SK-N-SH treated with all-trans-retinoic acid at 6 μM for 48 hours (cell line): ENCODE measurements around the gene CSRNP3.

Experiments used
- CREB5 ChIP-seq: fragments of 250-450 bp; sonication (Bioruptor Pico); IDR thresholded peaks from 2 replicates; pipeline ENCODE4 v1.5.1; 2020; ENCODE audit warnings: low read depth, mild to moderate bottlenecking, moderate library complexity
- CSDC2 ChIP-seq: fragments of 250-450 bp; sonication (Bioruptor Pico); IDR thresholded peaks from 2 replicates; pipeline ENCODE4 v1.5.0; 2020; ENCODE audit warnings: mild to moderate bottlenecking, moderate library complexity
- POU6F1 ChIP-seq: fragments of 250-450 bp; sonication (Bioruptor Pico); IDR thresholded peaks from 2 replicates; pipeline ENCODE4 v1.8.0; 2021; ENCODE audit warnings: low read depth, mild to moderate bottlenecking, moderate library complexity, borderline replicate concordance
- RARB ChIP-seq: fragments of 250-450 bp; sonication (Bioruptor Pico); IDR thresholded peaks from 2 replicates; pipeline ENCODE4 v1.8.0; 2021; ENCODE audit warnings: mild to moderate bottlenecking, moderate library complexity
- TCF4 ChIP-seq: fragments of 250-450 bp; sonication (Bioruptor Pico); IDR thresholded peaks from 2 replicates; pipeline ENCODE4 v1.8.0; 2021; ENCODE audit warnings: mild to moderate bottlenecking, moderate library complexity, borderline replicate concordance
- TSHZ2 ChIP-seq: fragments of 250-450 bp; sonication (Bioruptor Pico); IDR thresholded peaks from 2 replicates; pipeline ENCODE4 v1.5.0; 2020; ENCODE audit warnings: mild to moderate bottlenecking, moderate library complexity
- ZFP3 ChIP-seq: fragments of 250-450 bp; sonication (Bioruptor Pico); IDR thresholded peaks from 2 replicates; pipeline ENCODE4 v1.5.0; 2020; ENCODE audit warnings: mild to moderate bottlenecking, moderate library complexity
- ZFP30 ChIP-seq: fragments of 450-650 bp; formaldehyde crosslinking; IDR thresholded peaks from 2 replicates; pipeline ENCODE4 v1.5.0; 2022; ENCODE audit warnings: mild to moderate bottlenecking, moderate library complexity
- ZNF70 ChIP-seq: fragments of 450-650 bp; formaldehyde crosslinking; IDR thresholded peaks from 2 replicates; pipeline ENCODE4 v1.5.0; 2020; ENCODE audit warnings: mild to moderate bottlenecking, moderate library complexity
- ZNF8 ChIP-seq: fragments of 450-650 bp; formaldehyde crosslinking; IDR thresholded peaks from 2 replicates; pipeline ENCODE4 v1.5.0; 2020; ENCODE audit warnings: mild to moderate bottlenecking, moderate library complexity

- TF ChIP-seq TSHZ2 (CRISPR knock-in tag), result no peak
- TF ChIP-seq RARB (CRISPR knock-in tag), result no peak
- no peak for TF ChIP-seq ZFP30
- no peak for TF ChIP-seq CREB5 (CRISPR knock-in tag)
- no peak for TF ChIP-seq ZNF70
- no peak for TF ChIP-seq CSDC2
- TF ChIP-seq ZNF8 (CRISPR knock-in tag), result no peak
- TF ChIP-seq TCF4 (CRISPR knock-in tag), result no peak
- no peak for TF ChIP-seq ZFP3 (CRISPR knock-in tag)
- no peak for TF ChIP-seq POU6F1 (CRISPR knock-in tag)
Measured at GRCh38 chr2:165558832-165559231, 89.3 kb downstream of the CSRNP3 start.
